HG03039 (cell line): ENCODE data around the gene FAM107B.

Experiments
- ATAC-seq: cut with Tn5 transposase; IDR thresholded peaks from one replicate; pipeline ENCODE4 v1.9.1; 2021; ENCODE audit warnings: mild to moderate bottlenecking, moderate library complexity; ENCODE audit not compliant: unreplicated experiment

FAM107B gene

GRCh38 chr10:14779001-14779651, 4.4 kb upstream of the FAM107B start:
- no peak for ATAC-seq

- no peak for ATAC-seq
These were observed 1.8 kb upstream of the FAM107B start for GRCh38 chr10:14776546-14776945.

GRCh38 chr10:14775656-14776055, 959 bp upstream of the FAM107B start:
- ATAC-seq = no peak

- no peak for ATAC-seq
These were observed 500 bp downstream of the FAM107B start for GRCh38 chr10:14774214-14774580.

GRCh38 chr10:14773551-14774213, 1.0 kb downstream of the FAM107B start:
- ATAC-seq = no peak

- ATAC-seq = no peak
These were observed 2.3 kb downstream of the FAM107B start for GRCh38 chr10:14772399-14772798.

- no peak for ATAC-seq
These were observed 3.8 kb downstream of the FAM107B start for GRCh38 chr10:14770927-14771326.

- no peak for ATAC-seq
These were observed 13.3 kb downstream of the FAM107B start for GRCh38 chr10:14761372-14761771.

GRCh38 chr10:14758994-14759664, 15.6 kb downstream of the FAM107B start:
- no peak for ATAC-seq

- ATAC-seq = no peak
These were observed 16.2 kb downstream of the FAM107B start for GRCh38 chr10:14758451-14758850.

- no peak for ATAC-seq
These were observed 16.7 kb downstream of the FAM107B start for GRCh38 chr10:14757986-14758385.

- no peak for ATAC-seq
These were observed 17.3 kb downstream of the FAM107B start for GRCh38 chr10:14757394-14757793.

- ATAC-seq = no peak
These were observed 21.3 kb downstream of the FAM107B start for GRCh38 chr10:14753441-14753840.

- ATAC-seq = no peak
These were observed 22.8 kb downstream of the FAM107B start for GRCh38 chr10:14751921-14752320.

GRCh38 chr10:14751014-14751896, 23.4 kb downstream of the FAM107B start:
- ATAC-seq = no peak

- no peak for ATAC-seq
These were observed 25.5 kb downstream of the FAM107B start for GRCh38 chr10:14749070-14749809.

GRCh38 chr10:14748441-14748840, 26.3 kb downstream of the FAM107B start:
- ATAC-seq = no peak

GRCh38 chr10:14742815-14743214, 31.9 kb downstream of the FAM107B start:
- no peak for ATAC-seq

- no peak for ATAC-seq
These were observed 32.3 kb downstream of the FAM107B start for GRCh38 chr10:14742382-14742781.

GRCh38 chr10:14740684-14741247, 33.9 kb downstream of the FAM107B start:
- no peak for ATAC-seq
